ENCODE measurements around the gene LMX1A.

DNA sequence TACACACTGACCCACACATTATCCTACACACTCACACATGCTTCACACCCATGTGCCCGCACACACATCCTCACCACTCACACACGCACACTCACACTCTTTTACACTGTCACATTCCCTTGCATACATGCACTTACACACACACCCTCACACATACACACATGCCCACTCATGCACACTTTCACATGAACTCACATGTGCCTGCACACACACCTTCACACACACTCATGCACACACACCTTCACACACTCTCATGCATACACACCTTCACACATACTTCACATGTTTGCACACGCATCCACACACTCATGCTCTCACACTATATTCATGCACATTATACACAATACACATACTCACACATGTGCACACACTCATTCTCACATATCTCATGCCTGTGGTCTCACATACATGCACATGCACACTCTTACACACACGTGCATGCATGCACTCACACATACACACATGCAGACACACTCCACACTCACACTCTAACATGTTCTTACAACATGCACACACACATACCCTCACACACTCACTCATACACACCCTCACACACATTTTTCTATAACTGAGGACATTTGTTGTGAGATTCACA is 46.1 kb upstream of the LMX1A start:
- TF ChIP-seq CTCF (IDR thresholded peaks at IDR 0.05) (no peak), POLR2A (IDR thresholded peaks at IDR 0.05; ENCODE audit: low read length) (no peak), HOXA7 (CRISPR knock-in tag; IDR thresholded peaks at IDR 0.05) (no peak), SMC3 (IDR thresholded peaks at IDR 0.05) (no peak), RCOR1 (IDR thresholded peaks at IDR 0.05; ENCODE audit: low read depth, low read length) (no peak), RAD21 (conservative IDR thresholded peaks at IDR 0.05 in 1 of 2, IDR thresholded peaks at IDR 0.05 in 1 of 2) (no peak), MYC (IDR thresholded peaks at IDR 0.05; ENCODE audit: borderline replicate concordance, low read length) (no peak)

All from A549 (cell line).